Lung (tissue), 12 donors: ENCODE results near the gene ZC3H8. TPM values are rescaled to one million over a fixed set of nuclear protein-coding genes. Genes with fewer than 3 reads are reported as not detected.

ENCODE experiments used
- ATAC-seq: fragments of 200-7000 bp; cut with Tn5 transposase; one replicate; pipeline ENCODE4 v1.9.1; 2020; ENCODE audit warnings: moderate number of reproducible peaks; ENCODE audit not compliant: insufficient read depth, low FRiP score
- DNase-seq, 3 donors: peaks; one replicate each; pipeline ENCODE4 v3.0.0-alpha.2; 2013 to 2017
- H3K27ac ChIP-seq, 2 donors: one replicate each; pipeline ENCODE4 v1.5.1; 2013; ENCODE audit warnings: mild to moderate bottlenecking in 2 of 2, moderate library complexity in 2 of 2, control low read depth in 1 of 2, inconsistent platforms in 1 of 2, low read depth in 1 of 2, low read length in 1 of 2
- H3K27me3 ChIP-seq, 3 donors: one replicate each; pipeline ENCODE4 v1.5.1; 2013; ENCODE audit warnings: low read length in 2 of 3; ENCODE audit not compliant: control insufficient read depth in 3 of 3, insufficient read depth in 3 of 3
- H3K36me3 ChIP-seq, 4 donors: one replicate each; pipeline ENCODE4 v1.5.1; 2013; ENCODE audit warnings: low read length in 4 of 4, mild to moderate bottlenecking in 1 of 4, moderate library complexity in 1 of 4; ENCODE audit not compliant: control insufficient read depth in 4 of 4, insufficient read depth in 4 of 4
- H3K4me1 ChIP-seq, 5 donors: one replicate each; pipeline ENCODE4 v1.5.1; 2013; ENCODE audit warnings: low read length in 5 of 5, mild to moderate bottlenecking in 2 of 5, moderate library complexity in 1 of 5; ENCODE audit not compliant: control insufficient read depth in 5 of 5, insufficient read depth in 5 of 5
- H3K4me3 ChIP-seq: one replicate; pipeline ENCODE4 v1.5.1; 2013; ENCODE audit warnings: mild to moderate bottlenecking, control low read depth, moderate library complexity
- H3K9ac ChIP-seq, 2 donors: one replicate each; pipeline ENCODE4 v1.5.1; 2013; ENCODE audit warnings: low read length in 2 of 2, control low read depth in 1 of 2; ENCODE audit not compliant: insufficient read depth in 1 of 2
- H3K9me3 ChIP-seq, 4 donors: one replicate each; pipeline ENCODE4 v1.5.1; 2013; ENCODE audit warnings: low read length in 3 of 4, mild to moderate bottlenecking in 1 of 4, moderate library complexity in 1 of 4; ENCODE audit not compliant: control insufficient read depth in 4 of 4, insufficient read depth in 3 of 4
- CTCF ChIP-seq: IDR thresholded peaks from 2 replicates; pipeline ENCODE4 v1.5.1; 2012; ENCODE audit warnings: mild to moderate bottlenecking; ENCODE audit errors: control extremely low read depth, extremely low read depth
- WGBS, 2 donors: extraction: QIAGEN DNeasy Blood & Tissue Kit; methylation state at CpG; one replicate each; pipeline ENCODE4 v1.1.7; 2013; 5-methylcytosine and 5-hydroxymethylcytosine counted together
- polyA plus RNA-seq, 2 donors: library from polyadenylated mRNA; stranded (reverse); fragments of 200-250 nt; gene quantifications; one replicate each; pipeline ENCODE4 v1.2.1, GENCODE V29; 2013
- total RNA-seq, 2 donors: library from RNA; depleted of rRNA in 1 of 2; stranded (reverse); fragments of >200 nt in 1 of 2; gene quantifications; one replicate each; pipeline ENCODE4 v1.2.1, GENCODE V29; 2014 to 2021
- donor health status: control.
- donor health status: control.
- donor health status: Bipolar disorder and iron deficiency.
- donor health status: healthy.
- donor health status: DM: yes; HTN: yes; CAD: no.

The ZC3H8 gene
- total and polyA plus RNA-seq, 4 donors: 2.1 to 24.9 (median 5.3) TPM

GRCh38 chr2:112168422-112169124 is 86.3 kb downstream of the ZC3H8 start:
- peaks cover 0 to 2% (median 0%) of the 10 kb centered on the region in 5 donors for H3K4me1 ChIP-seq
- H3K27ac ChIP-seq: no peak overlapping the region
- peaks cover 0 to 2% (median 0%) of the 10 kb centered on the region in 4 donors for H3K9me3 ChIP-seq
- H3K4me3 ChIP-seq: no peak overlapping the region
- TF ChIP-seq CTCF: no peak
- no peak overlapping the region for H3K9ac ChIP-seq
- H3K27me3 ChIP-seq: no peaks in the 10 kb centered on the region
- no peaks in the 10 kb centered on the region for H3K36me3 ChIP-seq
- DNase-seq (no peak), ATAC-seq (no peak)
- WGBS, 2 donors: 83 to 87% methylated on average over 10 of the region's 10 CpGs

DNA sequence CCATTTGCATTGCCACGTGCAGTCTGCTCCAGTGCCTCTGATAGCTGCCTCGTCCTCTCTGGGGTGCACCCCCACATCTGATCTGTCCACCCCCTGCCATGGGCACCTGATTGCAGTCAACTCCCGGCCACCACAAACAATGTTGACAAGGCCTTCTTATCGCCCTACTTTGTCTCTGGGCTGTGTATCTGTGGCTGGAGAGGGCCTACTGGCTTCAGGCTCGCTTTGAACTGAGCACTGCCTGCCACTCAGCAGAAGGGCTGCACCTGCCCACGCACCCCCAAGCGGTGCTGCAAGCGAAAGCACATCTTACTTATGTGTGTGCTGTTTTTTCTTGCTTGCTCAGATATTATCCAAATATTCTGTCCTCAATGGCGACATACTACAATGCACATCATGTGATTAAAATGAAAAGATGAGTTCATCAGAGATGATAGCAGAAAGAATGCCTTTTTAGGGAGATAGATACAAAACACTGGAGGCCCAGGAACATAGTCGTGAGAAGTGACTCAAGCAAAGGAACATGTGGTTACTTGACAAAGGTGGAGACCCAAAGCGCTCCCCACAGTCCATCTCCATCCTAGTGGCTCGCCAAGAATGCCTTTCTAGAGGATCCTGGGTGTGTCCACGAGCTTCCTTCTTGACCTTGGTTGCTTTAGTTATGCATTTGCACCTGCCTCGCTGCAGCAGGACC is 87.9 kb downstream of the ZC3H8 start:
- no peak for DNase-seq
- WGBS, 2 donors: 78 to 90% methylated on average over 14 of the region's 14 CpGs
- no peak for TF ChIP-seq CTCF
- H3K27ac ChIP-seq: no peak overlapping the region
- H3K36me3 ChIP-seq: no peaks in the 10 kb centered on the region
- H3K4me3 ChIP-seq: no peak overlapping the region
- H3K4me1 ChIP-seq: no peaks in the 10 kb centered on the region
- ATAC-seq: no peak
- H3K9me3 ChIP-seq: peaks cover 0 to 2% (median 0%) of the 10 kb centered on the region in 4 donors
- H3K9ac ChIP-seq: no peak overlapping the region
- H3K27me3 ChIP-seq: no peaks in the 10 kb centered on the region

GRCh38 chr2:112165296-112165695 is 89.5 kb downstream of the ZC3H8 start:
- 93 to 97% methylated on average over 4 of the region's 4 CpGs for WGBS, 2 donors
- no peak for TF ChIP-seq CTCF
- H3K9ac ChIP-seq: no peak overlapping the region

More at GRCh38 chr2:112165296-112165695, 89.5 kb downstream of the ZC3H8 start:
- ATAC-seq (no peak), DNase-seq (no peak)
- Histone ChIP-seq H3K9me3 (peaks cover 0 to 2% (median 0%) of the 10 kb centered on the region in 4 donors), H3K4me1 (no peaks in the 10 kb centered on the region), H3K27ac (no peak overlapping the region), H3K27me3 (no peaks in the 10 kb centered on the region), H3K36me3 (no peaks in the 10 kb centered on the region), H3K4me3 (no peak overlapping the region)
